ENCODE data around the gene HOXA13. TPM values are rescaled to one million over a fixed set of nuclear protein-coding genes. Genes with fewer than 3 reads are reported as not detected.

HOXA13 gene
- total RNA-seq, 2 donors from 2014 or later, result not detected

GRCh38 chr7:27198871-27199801 is 755 bp downstream of the HOXA13 start:
- Histone ChIP-seq H3K27ac (ENCODE audit: low read depth, low read length) (no peak overlapping the region), H3K4me3 (ENCODE audit: low read length) (no peak overlapping the region), H3K9me3 (ENCODE audit: control insufficient read depth, low read length) (no peaks in the 10 kb centered on the region), H3K36me3 (ENCODE audit: control insufficient read depth, insufficient read depth, low read length) (no peaks in the 10 kb centered on the region), H3K9ac (ENCODE audit: extremely low read depth, low read length, poor library complexity, severe bottlenecking) (no peak overlapping the region), H3K27me3 (ENCODE audit: control insufficient read depth, insufficient read depth, low read length, poor library complexity, severe bottlenecking) (peaks cover 97% of the 10 kb centered on the region), H3K4me1 (ENCODE audit: control insufficient read depth, insufficient read depth, low read length) (no peaks in the 10 kb centered on the region)
- 2 to 5% methylated on average over 14 to 93 of the region's 93 CpGs for WGBS, 2 experiments (ENCODE audit: insufficient coverage in 1 of 2, insufficient read length in 1 of 2)
- no peaks in the 10 kb centered on the region for H3K36me3 Mint-ChIP-seq (ENCODE audit: low read depth)
- DNase-seq, result peak; percentile 83
- no peak overlapping the region for H3K27ac Mint-ChIP-seq
- no peak for TF ChIP-seq CTCF (conservative IDR thresholded peaks at IDR 0.05)
- H3K9me3 Mint-ChIP-seq, result no peaks in the 10 kb centered on the region
- H3K4me3 Mint-ChIP-seq, result peak overlapping the region; percentile 54
- peaks cover 5% of the 10 kb centered on the region for H3K4me1 Mint-ChIP-seq
- H3K27me3 Mint-ChIP-seq (ENCODE audit: insufficient read depth), result peaks cover 95% of the 10 kb centered on the region

- peaks cover 95% of the 10 kb centered on the region for H3K27me3 Mint-ChIP-seq (ENCODE audit: insufficient read depth)
- H3K27ac Mint-ChIP-seq, result no peak overlapping the region
- 11 to 14% methylated on average over 18 to 29 of the region's 29 CpGs for WGBS, 2 experiments (ENCODE audit: insufficient coverage in 1 of 2, insufficient read length in 1 of 2)
- peak; percentile 59 for DNase-seq
- H3K9ac ChIP-seq (ENCODE audit: extremely low read depth, low read length, poor library complexity, severe bottlenecking), result no peak overlapping the region
- peak overlapping the region; percentile 34 for H3K4me3 Mint-ChIP-seq
- H3K4me3 ChIP-seq (ENCODE audit: low read length), result no peak overlapping the region
- no peaks in the 10 kb centered on the region for H3K36me3 ChIP-seq (ENCODE audit: control insufficient read depth, insufficient read depth, low read length)
- no peak overlapping the region for H3K27ac ChIP-seq (ENCODE audit: low read depth, low read length)
- H3K9me3 ChIP-seq (ENCODE audit: control insufficient read depth, low read length), result no peaks in the 10 kb centered on the region
- H3K9me3 Mint-ChIP-seq, result no peaks in the 10 kb centered on the region
- peaks cover 97% of the 10 kb centered on the region for H3K27me3 ChIP-seq (ENCODE audit: control insufficient read depth, insufficient read depth, low read length, poor library complexity, severe bottlenecking)
- H3K4me1 Mint-ChIP-seq, result peaks cover 5% of the 10 kb centered on the region
- no peaks in the 10 kb centered on the region for H3K4me1 ChIP-seq (ENCODE audit: control insufficient read depth, insufficient read depth, low read length)
- TF ChIP-seq CTCF (conservative IDR thresholded peaks at IDR 0.05), result no peak
- no peaks in the 10 kb centered on the region for H3K36me3 Mint-ChIP-seq (ENCODE audit: low read depth)
Observed at GRCh38 chr7:27198138-27198841, 1.6 kb downstream of the HOXA13 start.

GRCh38 chr7:27197137-27198042 is 2.5 kb downstream of the HOXA13 start:
- Histone ChIP-seq H3K27ac (ENCODE audit: low read depth, low read length) (no peak overlapping the region), H3K4me1 (ENCODE audit: control insufficient read depth, insufficient read depth, low read length) (no peaks in the 10 kb centered on the region), H3K27me3 (ENCODE audit: control insufficient read depth, insufficient read depth, low read length, poor library complexity, severe bottlenecking) (peaks cover 97% of the 10 kb centered on the region), H3K36me3 (ENCODE audit: control insufficient read depth, insufficient read depth, low read length) (no peaks in the 10 kb centered on the region), H3K9ac (ENCODE audit: extremely low read depth, low read length, poor library complexity, severe bottlenecking) (no peak overlapping the region), H3K4me3 (ENCODE audit: low read length) (no peak overlapping the region), H3K9me3 (ENCODE audit: control insufficient read depth, low read length) (no peaks in the 10 kb centered on the region)
- WGBS, 2 experiments (ENCODE audit: insufficient coverage in 1 of 2, insufficient read length in 1 of 2), result 27 to 28% methylated on average over 14 to 18 of the region's 18 CpGs
- H3K4me3 Mint-ChIP-seq, result no peak overlapping the region
- TF ChIP-seq CTCF (conservative IDR thresholded peaks at IDR 0.05), result no peak
- H3K27ac Mint-ChIP-seq, result no peak overlapping the region
- no peaks in the 10 kb centered on the region for H3K36me3 Mint-ChIP-seq (ENCODE audit: low read depth)
- H3K9me3 Mint-ChIP-seq, result no peaks in the 10 kb centered on the region
- H3K27me3 Mint-ChIP-seq (ENCODE audit: insufficient read depth), result peaks cover 94% of the 10 kb centered on the region
- peaks cover 5% of the 10 kb centered on the region for H3K4me1 Mint-ChIP-seq
- peak; percentile 16 for DNase-seq

Measured in endodermal cell (in vitro differentiated cells).